GM12878 (cell line): ENCODE measurements around the gene PLPP7. TPM values are rescaled to one million over a fixed set of nuclear protein-coding genes. Genes with fewer than 3 reads are reported as not detected.

ENCODE experiments used
- ATAC-seq: fragments of 200-7000 bp; cut with Tn5 transposase; 3 replicates; pipeline ENCODE4 v1.9.1; 2020; ENCODE audit warnings: mild to moderate bottlenecking, moderate library complexity
- BruUV-seq: library from RNA; stranded (reverse); fragments of 400-500 nt; replicated peaks from 2 replicates; lab custom pipeline; 2021; lab: Mats Ljungman, UMichigan
- CTCF ChIA-PET: fragments of 300-600 bp; sonication (Branson Sonifier 250); formaldehyde crosslinking; extraction: SDS; loops from one replicate; lab custom pipeline; 2021; ENCODE audit warnings: inconsistent platforms; lab: Yijun Ruan, JAX
- POLR2A ChIA-PET: fragments of 350-600 bp; formaldehyde crosslinking; extraction: SDS; loops from one replicate; lab custom pipeline; 2021; ENCODE audit warnings: inconsistent platforms; lab: Charles Lee
- RAD21 ChIA-PET: fragments of 300-600 bp; sonication (Branson Sonifier 250); formaldehyde crosslinking; loops from one replicate; lab custom pipeline; 2023; ENCODE audit warnings: antibody characterized with exemption; ENCODE audit not compliant: unreplicated experiment; lab: Charles Lee
- SMC1A ChIA-PET: fragments of 300-600 bp; sonication (Branson Sonifier 250); formaldehyde crosslinking; loops from one replicate; lab custom pipeline; 2023; ENCODE audit not compliant: unreplicated experiment, uncharacterized antibody; lab: Charles Lee
- DNase-seq: peaks from one replicate; pipeline ENCODE4 v3.0.0-alpha.2; 2011; ENCODE audit warnings: low read depth, low spot score
- FAIRE-seq: peaks from 3 replicates; lab custom pipeline; 2011; peaks lifted over from hg19 to GRCh38; lab: Jason Lieb, UNC
- H2AFZ ChIP-seq: 2 replicates; pipeline ENCODE4 v1.6.0; 2011; ENCODE audit warnings: low read depth, low read length, control low read depth; ENCODE audit not compliant: control insufficient read depth
- H3K27ac ChIP-seq: 2 replicates; pipeline ENCODE4 v1.5.1; 2011; ENCODE audit warnings: control low read depth; ENCODE audit not compliant: control insufficient read depth, insufficient read depth
- H3K27me3 ChIP-seq, 2 experiments: replicated peaks in 1 of 2; 2 replicates each; pipeline versions ENCODE4 v1.6.0 to v1.6.1; 2011; ENCODE audit warnings: low read length in 1 of 2; ENCODE audit not compliant: control insufficient read depth in 2 of 2, insufficient read depth in 2 of 2
- H3K36me3 ChIP-seq, 2 experiments: 2 replicates each; pipeline ENCODE4 v1.5.1; 2011; ENCODE audit warnings: low read length in 1 of 2; ENCODE audit not compliant: control insufficient read depth in 2 of 2, insufficient read depth in 2 of 2
- H3K4me1 ChIP-seq: 2 replicates; pipeline ENCODE4 v1.6.1; 2011; ENCODE audit warnings: mild to moderate bottlenecking, low read length, moderate library complexity, mixed read lengths; ENCODE audit not compliant: control insufficient read depth, insufficient read depth
- H3K4me2 ChIP-seq: 2 replicates; pipeline ENCODE4 v1.6.0; 2011; ENCODE audit warnings: control low read depth; ENCODE audit not compliant: control insufficient read depth, insufficient read depth
- H3K4me3 ChIP-seq: fragments of 200-600 bp; sonication (generic); 2 replicates; pipeline ENCODE4 v1.5.1; 2016
- H3K79me2 ChIP-seq: 2 replicates; pipeline ENCODE4 v1.6.0; 2011; ENCODE audit warnings: low read length; ENCODE audit not compliant: control insufficient read depth, insufficient read depth
- H3K9ac ChIP-seq: 2 replicates; pipeline ENCODE4 v1.8.0; 2011; ENCODE audit warnings: low read length, control low read depth, mixed read lengths; ENCODE audit not compliant: control insufficient read depth, insufficient read depth
- H3K9me3 ChIP-seq: replicated peaks from 3 replicates; pipeline ENCODE4 v1.5.1; 2011; ENCODE audit warnings: mild to moderate bottlenecking, low read length; ENCODE audit not compliant: control insufficient read depth, insufficient read depth
- H4K20me1 ChIP-seq: 2 replicates; pipeline ENCODE4 v1.6.0; 2011; ENCODE audit not compliant: control insufficient read depth, insufficient read depth
- BRCA1 ChIP-seq: IDR thresholded peaks from 2 replicates; pipeline ENCODE4 v1.6.1; 2011; ENCODE audit warnings: low read depth, low read length, improper control_type of control experiment
- CHD1 ChIP-seq: IDR thresholded peaks from 2 replicates; pipeline ENCODE4 v1.6.1; 2012; ENCODE audit warnings: low read depth, low read length, improper control_type of control experiment
- CHD2 ChIP-seq: IDR thresholded peaks from 2 replicates; pipeline ENCODE4 v1.6.1; 2011; ENCODE audit warnings: low read depth, low read length, improper control_type of control experiment, borderline replicate concordance
- CREB1 ChIP-seq: IDR thresholded peaks from 2 replicates; pipeline ENCODE4 v1.6.1; 2012; ENCODE audit warnings: low read depth, mild to moderate bottlenecking, inconsistent platforms
- EP300 ChIP-seq, 2 experiments: fragments of 150-350 bp in 1 of 2; IDR thresholded peaks; 2 replicates each; pipeline ENCODE4 v1.6.1; 2011 to 2012; ENCODE audit warnings: low read depth in 2 of 2, low read length in 2 of 2, borderline replicate concordance in 1 of 2, improper control_type of control experiment in 1 of 2, inconsistent platforms in 1 of 2; ENCODE audit not compliant: control insufficient read depth in 1 of 2
- ETV6 ChIP-seq, 2 experiments: fragments of 450-650 bp in 1 of 2; IDR thresholded peaks in 1 of 2; conservative IDR thresholded peaks in 1 of 2; 2 replicates each; pipeline ENCODE4 v1.6.1; 2014; ENCODE audit warnings: antibody characterized with exemption in 1 of 2, borderline replicate concordance in 1 of 2, low read depth in 1 of 2, mild to moderate bottlenecking in 1 of 2, moderate library complexity in 1 of 2
- GATAD2B ChIP-seq: fragments of 450-650 bp; conservative IDR thresholded peaks from 2 replicates; pipeline ENCODE4 v1.6.1; 2017; ENCODE audit warnings: low read depth, mild to moderate bottlenecking, moderate library complexity
- IRF3 ChIP-seq: fragments of 450-650 bp; IDR thresholded peaks from 2 replicates; pipeline ENCODE4 v1.6.1; 2014; ENCODE audit warnings: mild to moderate bottlenecking
- KDM1A ChIP-seq: fragments of 200-600 bp; sonication (generic); IDR thresholded peaks from 2 replicates; pipeline ENCODE4 v1.6.1; 2016; ENCODE audit warnings: borderline replicate concordance
- LARP7 ChIP-seq: fragments of 450-650 bp; IDR thresholded peaks from 2 replicates; pipeline ENCODE4 v1.6.1; 2017; ENCODE audit warnings: mild to moderate bottlenecking
- MTA2 ChIP-seq: fragments of 450-650 bp; IDR thresholded peaks from 2 replicates; pipeline ENCODE4 v1.6.1; 2016; ENCODE audit warnings: low read depth, mild to moderate bottlenecking, moderate library complexity
- PML ChIP-seq: IDR thresholded peaks from 2 replicates; pipeline ENCODE4 v1.6.1; 2012; ENCODE audit warnings: low read length, inconsistent platforms
- REST ChIP-seq: IDR thresholded peaks from 2 replicates; pipeline ENCODE4 v1.6.1; 2012; ENCODE audit warnings: mild to moderate bottlenecking, low read depth, low read length
- TAF1 ChIP-seq: IDR thresholded peaks from 2 replicates; pipeline ENCODE4 v1.6.1; 2011; ENCODE audit warnings: mild to moderate bottlenecking, low read depth, low read length, borderline replicate concordance
- TCF3 ChIP-seq: IDR thresholded peaks from 2 replicates; pipeline ENCODE4 v1.6.1; 2012; ENCODE audit warnings: low read depth, mild to moderate bottlenecking, low read length, borderline replicate concordance; ENCODE audit not compliant: insufficient read depth
- WGBS: methylation state at CpG from one replicate; pipeline ENCODE4 v1.1.6; 2016; ENCODE audit warnings: low lambda C conversion rate; ENCODE audit not compliant: insufficient replicate concordance, insufficient coverage; ENCODE audit errors: missing lambda C conversion rate; 5-methylcytosine and 5-hydroxymethylcytosine counted together
- in situ Hi-C: fragments of 300-500 bp; cut with MboI; formaldehyde crosslinking; loops from 9 replicates; pipeline ENCODE4 v1.14.3; 2018; ENCODE audit warnings: mixed read lengths
- intact Hi-C: fragments of 100-400 bp; cut with micrococcal nuclease; formaldehyde crosslinking; loops from one replicate; pipeline ENCODE4 v1.14.2; 2022; ENCODE audit not compliant: unreplicated experiment
- polyA plus RNA-seq, 11 experiments: library from polyadenylated mRNA; depleted of rRNA in 4 of 11; unstranded in 6 of 11; stranded (reverse) in 5 of 11; fragments of >200 nt; fragmentation: Nextera tagmentation in 4 of 11; fragmentation: Illumina TruSeq in 1 of 11; extraction: Ambion mirVana in 4 of 11; extraction: Trizol in 1 of 11; gene quantifications; 1 replicate in 1 of 11; 2 replicates in 10 of 11; pipeline versions ENCODE4 v1.2.1 to v1.2.3, GENCODE V29; 2011 to 2016; ENCODE audit warnings: inconsistent platforms in 2 of 11, missing spikeins in 2 of 11, low read depth in 1 of 11
- total RNA-seq, 4 experiments: library from RNA; depleted of rRNA in 3 of 4; stranded (reverse); fragments of >200 nt in 3 of 4; fragmentation: Illumina TruSeq in 1 of 4; extraction: Trizol in 1 of 4; gene quantifications; 2 replicates each; pipeline versions ENCODE4 v1.2.1 to v1.2.3, GENCODE V29; 2013 to 2021
- TF ChIP-seq, protein P1 (sequence below): IDR thresholded peaks from 2 replicates; pipeline ENCODE4 v1.6.1; 2012; ENCODE audit warnings: low read depth, low read length, improper control_type of control experiment

The PLPP7 gene
- total and polyA plus RNA-seq, 10 of the 15 experiments (the other 5 are each of a cell fraction or from before 2014, with no cell fraction given), result 0.05 to 1.0 (median 0.40) TPM; not detected in 3

DNA sequence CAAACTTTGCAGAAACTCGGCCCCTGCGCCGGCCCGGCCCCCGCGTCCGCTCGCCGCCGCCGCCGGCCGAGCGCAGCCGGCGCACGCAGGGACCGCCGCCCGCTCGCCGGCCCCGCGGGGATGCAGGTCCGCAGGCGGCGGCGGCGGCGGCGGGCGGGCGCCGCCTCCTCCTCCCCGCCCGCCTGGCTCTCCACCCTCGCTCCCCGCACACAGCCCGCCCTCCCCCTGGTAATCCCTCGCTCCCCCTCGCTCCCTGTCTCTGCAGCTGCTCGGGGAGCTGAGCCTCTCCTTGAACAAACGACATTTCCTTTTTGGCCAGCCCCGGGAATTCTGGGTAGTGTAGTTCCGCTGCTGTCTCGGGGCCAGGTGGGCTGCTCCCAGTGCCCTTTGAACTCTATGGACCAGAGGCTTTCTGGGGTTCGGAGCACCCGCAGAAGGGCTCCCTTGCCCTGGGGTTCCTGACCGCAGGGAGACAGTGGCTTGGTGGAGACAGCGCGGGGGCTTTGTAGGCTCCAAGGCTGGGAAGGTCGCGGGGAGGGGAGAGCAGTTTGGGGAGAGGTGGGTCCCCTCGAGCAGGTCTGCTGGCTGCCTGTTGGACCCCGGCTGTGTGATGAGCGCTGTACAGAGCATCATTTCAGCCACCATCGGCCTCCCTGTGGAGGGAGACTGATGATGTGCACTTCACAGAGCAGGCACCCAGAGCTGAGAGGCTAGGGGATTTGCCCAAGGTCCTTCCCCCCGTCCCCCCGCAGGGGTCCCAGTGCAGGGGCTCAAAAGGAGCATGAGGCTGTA, 11.4 kb upstream of the PLPP7 start (continued):
- TF ChIP-seq IRF3, result no peak

- no peak overlapping the region for H3K9ac ChIP-seq
- BruUV-seq, result no TSS peak
- no peaks in the 10 kb centered on the region for H3K36me3 ChIP-seq
- no peak for FAIRE-seq
- H3K4me1 ChIP-seq, result peaks cover 3% of the 10 kb centered on the region; the same call in 1 of the 2 replicates
- ChIA-PET CTCF (interaction anchor here (0.8 to 2.4 kb wide), 4 partner anchors 23 to 99 kb away, joined by 3 to 10 read pairs (median 8); no protein-coding TSS in a partner anchor), RAD21 (interaction anchor here (1.2 to 1.6 kb wide), 3 partner anchors 30 to 97 kb away, joined by 4 to 5 read pairs (median 5); no protein-coding TSS in a partner anchor), SMC1A (interaction anchor here (1.1 to 1.5 kb wide), 3 partner anchors 15 to 99 kb away, joined by 3 read pairs; no protein-coding TSS in a partner anchor), POLR2A (interaction anchor here (0.5 to 1.4 kb wide), 5 partner anchors 9 to 118 kb away, joined by 3 to 6 read pairs (median 3); no protein-coding TSS in a partner anchor)
- no peaks in the 10 kb centered on the region for H3K9me3 ChIP-seq
- no peaks in the 10 kb centered on the region for H4K20me1 ChIP-seq
- in situ Hi-C loops, result no loop called here
- 33% methylated on average over 10 of the region's 10 CpGs for WGBS
- H3K79me2 ChIP-seq, result peaks cover 35% of the 10 kb centered on the region
- no peak overlapping the region for H3K27ac ChIP-seq
- DNase-seq, result no peak
- intact Hi-C loops, result no loop called here
- H2AFZ ChIP-seq, result peak overlapping the region; percentile 11
- H3K27me3 ChIP-seq, result peaks cover 5 to 6% of the 10 kb centered on the region in 2 experiments; a peak in 3 of 4 replicates
- H3K4me2 ChIP-seq, result no peak overlapping the region
- H3K4me3 ChIP-seq, result no peak overlapping the region
- no peak for ATAC-seq
- TF ChIP-seq BRCA1 (no peak), EP300 (IDR thresholded peaks at IDR 0.05; ENCODE audit: borderline replicate concordance in 1 of 2, control insufficient read depth in 1 of 2, low read depth in 2 of 2, low read length in 2 of 2) (no peak), CHD1 (no peak), MTA2 (no peak), GATAD2B (no peak), CHD2 (no peak), REST (no peak), ETV6 (conservative IDR thresholded peaks at IDR 0.05 in 1 of 2, IDR thresholded peaks at IDR 0.05 in 1 of 2; ENCODE audit: borderline replicate concordance in 1 of 2, low read depth in 1 of 2) (no peak), PML (no peak), TAF1 (no peak), LARP7 (no peak), CREB1 (no peak), KDM1A (no peak), TCF3 (no peak)
- TF ChIP-seq, protein P1, sequence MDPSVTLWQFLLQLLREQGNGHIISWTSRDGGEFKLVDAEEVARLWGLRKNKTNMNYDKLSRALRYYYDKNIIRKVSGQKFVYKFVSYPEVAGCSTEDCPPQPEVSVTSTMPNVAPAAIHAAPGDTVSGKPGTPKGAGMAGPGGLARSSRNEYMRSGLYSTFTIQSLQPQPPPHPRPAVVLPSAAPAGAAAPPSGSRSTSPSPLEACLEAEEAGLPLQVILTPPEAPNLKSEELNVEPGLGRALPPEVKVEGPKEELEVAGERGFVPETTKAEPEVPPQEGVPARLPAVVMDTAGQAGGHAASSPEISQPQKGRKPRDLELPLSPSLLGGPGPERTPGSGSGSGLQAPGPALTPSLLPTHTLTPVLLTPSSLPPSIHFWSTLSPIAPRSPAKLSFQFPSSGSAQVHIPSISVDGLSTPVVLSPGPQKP, result no peak
These were observed 10.8 kb upstream of the PLPP7 start for GRCh38 chr9:131278702-131279111.
